Neural progenitor cell (in vitro differentiated cells): Measurements from ENCODE around the gene IL2RA. TPM values are rescaled to one million over a fixed set of nuclear protein-coding genes. Genes with fewer than 3 reads are reported as not detected.

Source experiments
- DNase-seq: peaks from one replicate; pipeline ENCODE4 v3.0.0-alpha.2; 2016; ENCODE audit warnings: low spot score
- H2AFZ ChIP-seq: fragments of 200-600 bp; sonication (generic); replicated peaks from 2 replicates; pipeline ENCODE4 v1.6.1; 2016; ENCODE audit warnings: antibody characterized with exemption
- H3F3A ChIP-seq: fragments of 200-600 bp; sonication (generic); 2 replicates; pipeline ENCODE4 v1.6.1; 2016; ENCODE audit warnings: antibody characterized with exemption, low read depth
- H3K27ac ChIP-seq: fragments of 200-600 bp; sonication (generic); 2 replicates; pipeline ENCODE4 v1.5.1; 2016; ENCODE audit warnings: mild to moderate bottlenecking
- H3K27me3 ChIP-seq: fragments of 200-600 bp; sonication (generic); 2 replicates; pipeline ENCODE4 v1.6.1; 2016; ENCODE audit warnings: mild to moderate bottlenecking, moderate library complexity
- H3K36me3 ChIP-seq: fragments of 200-600 bp; sonication (generic); 2 replicates; pipeline ENCODE4 v1.5.1; 2016
- H3K4me1 ChIP-seq: fragments of 200-600 bp; sonication (generic); 2 replicates; pipeline ENCODE4 v1.6.1; 2016; ENCODE audit warnings: mixed run types
- H3K4me2 ChIP-seq: fragments of 200-600 bp; sonication (generic); 2 replicates; pipeline ENCODE4 v1.6.1; 2016
- H3K4me3 ChIP-seq: fragments of 200-600 bp; sonication (generic); 2 replicates; pipeline ENCODE4 v1.5.1; 2016
- H3K79me2 ChIP-seq: fragments of 200-600 bp; sonication (generic); 2 replicates; pipeline ENCODE4 v1.6.1; 2016; ENCODE audit warnings: low read depth
- H3K9ac ChIP-seq: fragments of 200-600 bp; sonication (generic); 2 replicates; pipeline ENCODE4 v1.6.1; 2016
- H3K9me3 ChIP-seq: fragments of 200-600 bp; sonication (generic); 2 replicates; pipeline ENCODE4 v1.5.1; 2016; ENCODE audit warnings: low read depth
- H4K20me1 ChIP-seq: fragments of 200-600 bp; sonication (generic); 2 replicates; pipeline ENCODE4 v1.6.1; 2016; ENCODE audit warnings: low read depth
- H3K27ac Mint-ChIP-seq: 3 replicates; pipeline ENCODE4 v1.8.0; 2021; ENCODE audit warnings: mixed read lengths
- H3K27me3 Mint-ChIP-seq: 2 replicates; pipeline ENCODE4 v1.8.0; 2022; ENCODE audit warnings: low read depth, mild to moderate bottlenecking, inconsistent platforms, moderate library complexity, mixed read lengths; ENCODE audit not compliant: insufficient read depth
- H3K36me3 Mint-ChIP-seq: 3 replicates; pipeline ENCODE4 v1.8.0; 2021; ENCODE audit warnings: mixed read lengths
- H3K4me1 Mint-ChIP-seq: 3 replicates; pipeline ENCODE4 v1.8.0; 2021; ENCODE audit warnings: mixed read lengths
- H3K4me3 Mint-ChIP-seq: 3 replicates; pipeline ENCODE4 v1.8.0; 2021; ENCODE audit warnings: mild to moderate bottlenecking, moderate library complexity, mixed read lengths
- H3K9me3 Mint-ChIP-seq: 3 replicates; pipeline ENCODE4 v1.8.0; 2020; ENCODE audit warnings: mixed read lengths
- EZH2 ChIP-seq: fragments of 200-600 bp; sonication (generic); IDR thresholded peaks from 2 replicates; pipeline ENCODE4 v1.6.1; 2017; ENCODE audit warnings: antibody characterized with exemption, mild to moderate bottlenecking, moderate library complexity
- EZH2phosphoT487 ChIP-seq: fragments of 200-600 bp; sonication (generic); IDR thresholded peaks from 2 replicates; pipeline ENCODE4 v1.6.1; 2017; ENCODE audit warnings: antibody characterized with exemption
- total RNA-seq: library from RNA; depleted of rRNA; stranded (reverse); fragments of >200 nt; gene quantifications from 2 replicates; pipeline ENCODE4 v1.2.3, GENCODE V29; 2015; ENCODE audit warnings: low replicate concordance
- TF ChIP-seq, protein P1 (sequence below): fragments of 200-600 bp; sonication (generic); IDR thresholded peaks from 2 replicates; pipeline ENCODE4 v1.5.1; 2017; ENCODE audit warnings: antibody characterized with exemption, mild to moderate bottlenecking

Gene IL2RA
- total RNA-seq, 1 donor from 2014 or later = not detected

DNA sequence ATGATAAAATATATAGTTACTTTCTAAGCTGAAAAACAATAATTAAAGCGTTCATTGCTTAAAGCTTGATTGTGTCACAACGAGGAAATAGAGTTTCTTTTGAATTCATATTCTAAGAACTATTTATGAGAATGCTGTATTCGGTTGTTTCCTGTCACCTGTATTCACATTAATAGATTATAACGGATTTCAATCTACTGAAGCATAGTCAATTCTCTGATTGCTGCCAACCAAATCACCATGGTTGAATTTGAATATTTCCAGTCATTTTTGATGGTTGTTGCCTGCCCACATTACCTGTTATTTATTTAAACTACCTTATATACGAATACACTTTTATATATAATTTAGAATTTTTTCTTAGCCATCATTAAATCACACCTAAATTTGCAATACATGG is 22.0 kb downstream of the IL2RA start:
- no peaks in the 10 kb centered on the region for H3K9me3 ChIP-seq
- H3K79me2 ChIP-seq = no peaks in the 10 kb centered on the region
- peaks cover 6% of the 10 kb centered on the region for H3K4me1 Mint-ChIP-seq
- H3K27ac ChIP-seq = no peak overlapping the region
- DNase-seq = no peak
- H3K4me3 ChIP-seq = no peak overlapping the region
- no peaks in the 10 kb centered on the region for H3K27me3 ChIP-seq
- no peaks in the 10 kb centered on the region for H3F3A ChIP-seq
- H3K9ac ChIP-seq = no peak overlapping the region
- no peak overlapping the region for H3K4me2 ChIP-seq
- TF ChIP-seq, protein P1, sequence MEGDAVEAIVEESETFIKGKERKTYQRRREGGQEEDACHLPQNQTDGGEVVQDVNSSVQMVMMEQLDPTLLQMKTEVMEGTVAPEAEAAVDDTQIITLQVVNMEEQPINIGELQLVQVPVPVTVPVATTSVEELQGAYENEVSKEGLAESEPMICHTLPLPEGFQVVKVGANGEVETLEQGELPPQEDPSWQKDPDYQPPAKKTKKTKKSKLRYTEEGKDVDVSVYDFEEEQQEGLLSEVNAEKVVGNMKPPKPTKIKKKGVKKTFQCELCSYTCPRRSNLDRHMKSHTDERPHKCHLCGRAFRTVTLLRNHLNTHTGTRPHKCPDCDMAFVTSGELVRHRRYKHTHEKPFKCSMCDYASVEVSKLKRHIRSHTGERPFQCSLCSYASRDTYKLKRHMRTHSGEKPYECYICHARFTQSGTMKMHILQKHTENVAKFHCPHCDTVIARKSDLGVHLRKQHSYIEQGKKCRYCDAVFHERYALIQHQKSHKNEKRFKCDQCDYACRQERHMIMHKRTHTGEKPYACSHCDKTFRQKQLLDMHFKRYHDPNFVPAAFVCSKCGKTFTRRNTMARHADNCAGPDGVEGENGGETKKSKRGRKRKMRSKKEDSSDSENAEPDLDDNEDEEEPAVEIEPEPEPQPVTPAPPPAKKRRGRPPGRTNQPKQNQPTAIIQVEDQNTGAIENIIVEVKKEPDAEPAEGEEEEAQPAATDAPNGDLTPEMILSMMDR = no peak
- TF ChIP-seq EZH2 (no peak), EZH2phosphoT487 (no peak)
- peaks cover 6% of the 10 kb centered on the region for H3K4me1 ChIP-seq
- H3K9me3 Mint-ChIP-seq = no peaks in the 10 kb centered on the region
- H3K36me3 Mint-ChIP-seq = no peaks in the 10 kb centered on the region
- H2AFZ ChIP-seq = no peak overlapping the region
- peaks cover 2% of the 10 kb centered on the region for H3K27me3 Mint-ChIP-seq
- H3K4me3 Mint-ChIP-seq = no peak overlapping the region
- no peak overlapping the region for H3K27ac Mint-ChIP-seq
- no peaks in the 10 kb centered on the region for H3K36me3 ChIP-seq
- no peaks in the 10 kb centered on the region for H4K20me1 ChIP-seq

DNA sequence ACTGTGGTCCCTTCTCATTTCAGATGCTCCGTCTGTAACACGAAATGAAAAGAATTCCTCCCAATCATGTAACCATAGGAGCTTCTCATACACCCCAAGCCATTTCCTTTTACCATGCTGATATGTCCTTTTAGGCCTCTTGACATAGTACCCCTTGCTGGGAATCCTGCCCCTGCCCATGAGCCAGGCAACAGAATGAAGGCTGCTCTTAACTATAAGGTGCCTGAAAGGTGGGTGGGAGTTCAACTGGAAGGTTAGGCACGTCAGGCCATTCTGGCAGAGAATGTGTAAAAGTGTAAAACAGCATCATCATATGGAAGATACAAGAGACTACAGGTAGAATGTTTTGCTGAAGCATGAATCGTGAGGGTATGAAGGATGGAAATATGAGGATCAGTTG is 22.5 kb downstream of the IL2RA start:
- Histone ChIP-seq H3K36me3 (no peaks in the 10 kb centered on the region), H3F3A (no peaks in the 10 kb centered on the region), H3K4me2 (no peak overlapping the region), H3K9me3 (no peaks in the 10 kb centered on the region), H4K20me1 (no peaks in the 10 kb centered on the region), H2AFZ (no peak overlapping the region), H3K4me3 (no peak overlapping the region), H3K27me3 (no peaks in the 10 kb centered on the region), H3K4me1 (peaks cover 6% of the 10 kb centered on the region), H3K9ac (no peak overlapping the region), H3K79me2 (no peaks in the 10 kb centered on the region), H3K27ac (no peak overlapping the region)
- no peak overlapping the region for H3K4me3 Mint-ChIP-seq
- TF ChIP-seq EZH2phosphoT487 = no peak
- TF ChIP-seq, protein P1 = no peak
- no peak for TF ChIP-seq EZH2
- no peak for DNase-seq
- no peaks in the 10 kb centered on the region for H3K36me3 Mint-ChIP-seq
- no peak overlapping the region for H3K27ac Mint-ChIP-seq
- no peaks in the 10 kb centered on the region for H3K9me3 Mint-ChIP-seq
- peaks cover 6% of the 10 kb centered on the region for H3K4me1 Mint-ChIP-seq
- peaks cover 2% of the 10 kb centered on the region for H3K27me3 Mint-ChIP-seq

DNA sequence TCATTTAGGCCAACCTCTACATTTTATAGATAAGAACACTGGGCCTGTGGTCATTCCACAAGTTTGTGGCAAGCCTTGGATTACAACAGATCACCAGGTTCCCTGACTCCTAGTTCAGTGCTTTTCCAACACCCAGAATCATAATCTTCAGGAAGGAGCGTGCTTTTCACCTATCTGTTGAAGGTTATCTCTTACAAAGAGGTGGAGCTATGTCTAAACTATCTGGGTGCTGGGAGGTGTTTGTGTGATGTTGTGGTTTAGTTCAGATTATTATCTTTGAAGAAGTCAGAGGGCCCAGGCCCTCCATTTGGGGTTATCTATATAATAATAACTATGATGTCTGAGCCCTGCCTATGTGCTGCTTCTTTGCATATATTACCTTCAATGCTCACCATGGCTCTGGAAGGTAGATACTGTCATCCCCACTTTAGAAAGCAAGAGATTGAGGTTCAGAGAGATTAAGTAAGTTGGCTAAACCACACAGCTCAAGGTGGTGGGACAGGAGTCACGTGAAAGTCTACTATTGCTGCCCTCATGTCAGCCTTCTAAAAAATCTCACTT is 24.0 kb downstream of the IL2RA start:
- H3K36me3 Mint-ChIP-seq = no peaks in the 10 kb centered on the region
- no peaks in the 10 kb centered on the region for H3K27me3 ChIP-seq
- no peak overlapping the region for H3K9ac ChIP-seq
- no peaks in the 10 kb centered on the region for H3K9me3 Mint-ChIP-seq
- H4K20me1 ChIP-seq = no peaks in the 10 kb centered on the region
- H3K79me2 ChIP-seq = no peaks in the 10 kb centered on the region
- no peak overlapping the region for H3K4me2 ChIP-seq
- H3K27ac ChIP-seq = no peak overlapping the region
- H3K9me3 ChIP-seq = no peaks in the 10 kb centered on the region
- no peaks in the 10 kb centered on the region for H3K36me3 ChIP-seq
- no peak overlapping the region for H3K27ac Mint-ChIP-seq
- no peak overlapping the region for H2AFZ ChIP-seq
- no peaks in the 10 kb centered on the region for H3F3A ChIP-seq
- H3K4me1 Mint-ChIP-seq = no peaks in the 10 kb centered on the region
- H3K27me3 Mint-ChIP-seq = peaks cover 2% of the 10 kb centered on the region
- H3K4me3 ChIP-seq = no peak overlapping the region
- no peak overlapping the region for H3K4me3 Mint-ChIP-seq
- peaks cover 6% of the 10 kb centered on the region for H3K4me1 ChIP-seq
- TF ChIP-seq, protein P1 = no peak
- TF ChIP-seq EZH2phosphoT487 = no peak
- DNase-seq = no peak
